IMR-90 (cell line): ENCODE measurements around the gene TPCN1. TPM values are rescaled to one million over a fixed set of nuclear protein-coding genes. Genes with fewer than 3 reads are reported as not detected.
A peak's percentile ranks its signal among the peaks of the same experiment; 100 is the strongest.

ENCODE experiments used
- ATAC-seq: fragments of 200-7000 bp; cut with Tn5 transposase; 2 replicates; pipeline ENCODE4 v1.9.1; 2020; ENCODE audit warnings: low read depth, mild to moderate bottlenecking, moderate library complexity
- BruUV-seq: library from RNA; stranded (reverse); fragments of 400-500 nt; replicated peaks from 2 replicates; lab custom pipeline; 2021; lab: Mats Ljungman, UMichigan
- CTCF ChIA-PET: fragments of 300-600 bp; formaldehyde crosslinking; extraction: SDS; loops from one replicate; lab custom pipeline; 2021; ENCODE audit warnings: antibody characterized with exemption; lab: Yijun Ruan, JAX
- POLR2A ChIA-PET: fragments of 300-600 bp; sonication (Branson Sonifier 250); formaldehyde crosslinking; loops from one replicate; lab custom pipeline; 2022; ENCODE audit warnings: antibody characterized with exemption; ENCODE audit not compliant: unreplicated experiment; lab: Charles Lee
- DNase-seq: peaks from one replicate; pipeline ENCODE4 v3.0.0; 2013
- H2AFZ ChIP-seq: replicated peaks from 2 replicates; pipeline ENCODE3; 2013; ENCODE audit warnings: low read length, mild to moderate bottlenecking; ENCODE audit not compliant: poor library complexity
- H2AK5ac ChIP-seq: 2 replicates; pipeline ENCODE4 v1.6.1; 2013; ENCODE audit warnings: low read depth, low read length, inconsistent platforms
- H2AK9ac ChIP-seq: replicated peaks from 2 replicates; pipeline ENCODE3; 2013; ENCODE audit warnings: mild to moderate bottlenecking, low read depth, low read length, moderate library complexity; ENCODE audit not compliant: poor library complexity
- H2BK120ac ChIP-seq: 2 replicates; pipeline ENCODE4 v1.6.1; 2013; ENCODE audit warnings: low read depth, low read length, inconsistent platforms
- H2BK15ac ChIP-seq: 3 replicates; pipeline ENCODE4 v1.6.1; 2013; ENCODE audit warnings: low read depth, low read length, inconsistent platforms
- H2BK20ac ChIP-seq: 2 replicates; pipeline ENCODE4 v1.6.1; 2013; ENCODE audit warnings: low read depth, mild to moderate bottlenecking, inconsistent platforms, low read length, moderate library complexity
- H2BK5ac ChIP-seq: 2 replicates; pipeline ENCODE4 v1.6.1; 2013; ENCODE audit warnings: mild to moderate bottlenecking, low read depth, low read length, inconsistent platforms; ENCODE audit not compliant: poor library complexity, severe bottlenecking
- H3K14ac ChIP-seq: replicated peaks from 2 replicates; pipeline ENCODE4 v1.6.1; 2013; ENCODE audit warnings: low read depth, low read length, inconsistent platforms
- H3K18ac ChIP-seq: 2 replicates; pipeline ENCODE4 v1.6.1; 2013; ENCODE audit warnings: low read depth, low read length, control low read depth
- H3K23ac ChIP-seq: 2 replicates; pipeline ENCODE4 v1.6.1; 2013; ENCODE audit warnings: low read depth, low read length, inconsistent platforms
- H3K27ac ChIP-seq: 2 replicates; pipeline ENCODE4 v1.5.1; 2013; ENCODE audit warnings: mild to moderate bottlenecking, control low read depth, low read length; ENCODE audit not compliant: insufficient read depth
- H3K27me3 ChIP-seq: 2 replicates; pipeline ENCODE4 v1.6.1; 2013; ENCODE audit warnings: low read length; ENCODE audit not compliant: control insufficient read depth, insufficient read depth
- H3K36me3 ChIP-seq: 2 replicates; pipeline ENCODE4 v1.6.1; 2013; ENCODE audit warnings: low read length, mixed read lengths; ENCODE audit not compliant: control insufficient read depth, insufficient read depth
- H3K4ac ChIP-seq: 2 replicates; pipeline ENCODE4 v1.6.1; 2013; ENCODE audit warnings: low read depth, low read length, inconsistent platforms
- H3K4me1 ChIP-seq: 2 replicates; pipeline ENCODE4 v1.6.1; 2013; ENCODE audit warnings: low read length, mixed read lengths; ENCODE audit not compliant: control insufficient read depth, insufficient read depth
- H3K4me2 ChIP-seq: 2 replicates; pipeline ENCODE4 v1.6.1; 2013; ENCODE audit warnings: low read depth, mild to moderate bottlenecking, control low read depth, low read length, moderate library complexity
- H3K4me3 ChIP-seq: 2 replicates; pipeline ENCODE4 v1.5.1; 2013; ENCODE audit warnings: low read depth, mild to moderate bottlenecking, control low read depth, low read length, moderate library complexity; ENCODE audit not compliant: insufficient read depth
- H3K56ac ChIP-seq: 2 replicates; pipeline ENCODE4 v1.6.1; 2013; ENCODE audit warnings: low read length, inconsistent platforms; ENCODE audit not compliant: insufficient read depth; ENCODE audit errors: extremely low read depth
- H3K79me1 ChIP-seq, 2 experiments: 2 replicates each; pipeline ENCODE4 v1.6.1; 2013; ENCODE audit warnings: low read length in 2 of 2, inconsistent platforms in 1 of 2, low read depth in 1 of 2
- H3K9ac ChIP-seq: 2 replicates; pipeline ENCODE4 v1.6.1; 2013; ENCODE audit warnings: low read depth, low read length, control low read depth
- H3K9me1 ChIP-seq: 2 replicates; pipeline ENCODE4 v1.6.1; 2013; ENCODE audit warnings: low read length, inconsistent platforms; ENCODE audit not compliant: insufficient read depth
- H3K9me3 ChIP-seq: 2 replicates; pipeline ENCODE4 v1.6.1; 2013; ENCODE audit warnings: low read length; ENCODE audit not compliant: control insufficient read depth, insufficient read depth
- H4K20me1 ChIP-seq: 2 replicates; pipeline ENCODE4 v1.6.1; 2013; ENCODE audit warnings: low read length, inconsistent platforms; ENCODE audit not compliant: insufficient read depth
- H4K5ac ChIP-seq: 2 replicates; pipeline ENCODE4 v1.6.1; 2013; ENCODE audit warnings: mild to moderate bottlenecking, low read depth, low read length, control low read depth
- H4K8ac ChIP-seq, 2 experiments: 2 replicates each; pipeline ENCODE4 v1.6.1; 2013; ENCODE audit warnings: low read depth in 2 of 2, low read length in 2 of 2, control low read depth in 1 of 2, inconsistent platforms in 1 of 2
- H4K91ac ChIP-seq: 2 replicates; pipeline ENCODE4 v1.6.1; 2013; ENCODE audit warnings: low read depth, low read length, inconsistent platforms; ENCODE audit not compliant: insufficient read depth
- BHLHE40 ChIP-seq: fragments of 150-350 bp; IDR thresholded peaks from 2 replicates; pipeline ENCODE4 v1.6.1; 2016; ENCODE audit warnings: mild to moderate bottlenecking, low read depth, low read length
- CEBPB ChIP-seq: IDR thresholded peaks from 2 replicates; pipeline ENCODE4 v1.6.1; 2012; ENCODE audit warnings: low read depth, low read length, improper control_type of control experiment
- CHD1 ChIP-seq: IDR thresholded peaks from 2 replicates; pipeline ENCODE4 v1.6.1; 2012; ENCODE audit warnings: low read depth, low read length, improper control_type of control experiment
- CTCF ChIP-seq: conservative IDR thresholded peaks from 2 replicates; pipeline ENCODE4 v1.5.1; 2012; ENCODE audit warnings: mild to moderate bottlenecking, low read depth, low read length, improper control_type of control experiment
- FOS ChIP-seq: fragments of 150-350 bp; IDR thresholded peaks from 2 replicates; pipeline ENCODE4 v1.6.1; 2016; ENCODE audit warnings: low read depth, low read length
- MAFK ChIP-seq: IDR thresholded peaks from 2 replicates; pipeline ENCODE4 v1.6.1; 2012; ENCODE audit warnings: low read depth, low read length, improper control_type of control experiment
- MAZ ChIP-seq: IDR thresholded peaks from 2 replicates; pipeline ENCODE4 v1.6.1; 2012; ENCODE audit warnings: low read depth, mild to moderate bottlenecking, low read length, improper control_type of control experiment, moderate library complexity, borderline replicate concordance
- MXI1 ChIP-seq: IDR thresholded peaks from 2 replicates; pipeline ENCODE4 v1.6.1; 2012; ENCODE audit warnings: low read depth, mild to moderate bottlenecking, low read length, moderate library complexity, borderline replicate concordance
- NFE2L2 ChIP-seq: fragments of 150-350 bp; IDR thresholded peaks from 2 replicates; pipeline ENCODE4 v1.6.1; 2016; ENCODE audit warnings: low read depth, mild to moderate bottlenecking, low read length
- POLR2A ChIP-seq: IDR thresholded peaks from 2 replicates; pipeline ENCODE4 v1.6.1; 2012; ENCODE audit warnings: mild to moderate bottlenecking, low read depth, low read length
- RAD21 ChIP-seq: IDR thresholded peaks from 2 replicates; pipeline ENCODE4 v1.6.1; 2012; ENCODE audit warnings: low read length, improper control_type of control experiment
- RCOR1 ChIP-seq: IDR thresholded peaks from 2 replicates; pipeline ENCODE4 v1.6.1; 2012; ENCODE audit warnings: mild to moderate bottlenecking, low read length, improper control_type of control experiment; ENCODE audit not compliant: insufficient replicate concordance
- RFX5 ChIP-seq: IDR thresholded peaks from 2 replicates; pipeline ENCODE4 v1.8.0; 2012; ENCODE audit warnings: low read depth, mild to moderate bottlenecking, low read length, moderate library complexity
- SMC3 ChIP-seq: fragments of 150-350 bp; IDR thresholded peaks from 2 replicates; pipeline ENCODE4 v1.6.1; 2016; ENCODE audit warnings: low read depth, mild to moderate bottlenecking, antibody characterized with exemption, low read length, moderate library complexity
- WGBS, 2 experiments: methylation state at CpG; one replicate each; pipeline versions ENCODE4 v1.1.5 to v1.1.7; 2013; ENCODE audit warnings: missing lambda C conversion rate in 2 of 2; ENCODE audit not compliant: insufficient read length in 1 of 2; ENCODE audit errors: extremely low coverage in 2 of 2; 5-methylcytosine and 5-hydroxymethylcytosine counted together
- dilution Hi-C: fragments of 300-500 bp; cut with HindIII; formaldehyde crosslinking; loops from one replicate; pipeline ENCODE4 v1.14.3; 2018; ENCODE audit warnings: low sequenced_read_pairs; ENCODE audit not compliant: unreplicated experiment
- in situ Hi-C: fragments of 300-500 bp; cut with MboI; formaldehyde crosslinking; loops from 3 replicates; pipeline ENCODE4 v1.14.3; 2019; ENCODE audit warnings: low sequenced_read_pairs, inconsistent platforms, mixed read lengths
- intact Hi-C: fragments of 100-400 bp; cut with micrococcal nuclease; formaldehyde crosslinking; loops from 2 replicates; pipeline ENCODE4 v1.10.0; 2022
- polyA plus RNA-seq, 3 experiments: library from polyadenylated mRNA; depleted of rRNA; stranded (reverse); fragments of >200 nt; gene quantifications; 2 replicates each; pipeline ENCODE4 v1.2.3, GENCODE V29; 2012; ENCODE audit warnings: low replicate concordance in 1 of 3
- total RNA-seq: library from RNA; depleted of rRNA; stranded (reverse); fragments of >200 nt; gene quantifications from 2 replicates; pipeline ENCODE4 v1.2.3, GENCODE V29; 2012
- TF ChIP-seq, protein P1 (sequence below): fragments of 150-350 bp; IDR thresholded peaks from 2 replicates; pipeline ENCODE4 v1.6.1; 2017; ENCODE audit warnings: mild to moderate bottlenecking, antibody characterized with exemption, low read length, low read depth
- TF ChIP-seq, protein P2 (sequence below): fragments of 150-350 bp; IDR thresholded peaks from 2 replicates; pipeline ENCODE4 v1.6.1; 2016; ENCODE audit warnings: low read depth, mild to moderate bottlenecking, low read length, moderate library complexity, borderline replicate concordance

TPCN1 gene
- total and polyA plus RNA-seq, 2 of the 4 experiments (the other 2 are of a cell fraction) = 2.0 to 13.2 TPM

DNA sequence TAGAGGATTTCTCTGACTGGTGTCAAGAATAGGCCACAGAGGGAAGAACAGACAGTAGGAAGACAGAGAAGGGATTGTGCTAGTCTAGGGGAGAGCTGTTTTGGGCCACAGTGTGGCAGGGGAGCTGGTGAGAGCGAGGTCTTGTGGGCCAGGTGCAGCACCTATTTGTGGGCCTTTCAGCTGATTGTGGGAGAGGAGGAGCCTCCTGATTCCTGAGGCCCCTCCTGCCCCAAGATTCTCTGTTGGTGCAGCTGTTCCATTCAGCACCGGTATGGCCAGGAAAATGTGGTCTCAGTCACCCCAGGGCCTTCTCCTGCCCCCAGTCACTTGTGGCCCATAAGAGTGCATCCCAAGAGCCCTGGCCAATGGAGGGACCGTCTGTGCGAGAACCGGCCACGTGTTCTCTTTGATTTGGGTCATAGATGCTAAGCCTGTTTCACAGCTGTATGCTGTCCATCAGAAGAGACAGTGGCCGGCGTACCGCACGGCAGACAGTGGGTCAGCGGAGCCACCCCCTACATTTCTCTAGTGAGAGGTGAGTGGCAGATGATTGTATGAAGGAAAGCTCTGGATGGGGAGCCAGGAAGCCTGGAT lies 27.7 kb downstream of the TPCN1 start:
- dilution Hi-C loops = no loop called here
- TF ChIP-seq CEBPB = no peak
- TF ChIP-seq RFX5 = no peak
- no peak for TF ChIP-seq FOS
- TF ChIP-seq, protein P1, sequence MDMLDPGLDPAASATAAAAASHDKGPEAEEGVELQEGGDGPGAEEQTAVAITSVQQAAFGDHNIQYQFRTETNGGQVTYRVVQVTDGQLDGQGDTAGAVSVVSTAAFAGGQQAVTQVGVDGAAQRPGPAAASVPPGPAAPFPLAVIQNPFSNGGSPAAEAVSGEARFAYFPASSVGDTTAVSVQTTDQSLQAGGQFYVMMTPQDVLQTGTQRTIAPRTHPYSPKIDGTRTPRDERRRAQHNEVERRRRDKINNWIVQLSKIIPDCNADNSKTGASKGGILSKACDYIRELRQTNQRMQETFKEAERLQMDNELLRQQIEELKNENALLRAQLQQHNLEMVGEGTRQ = no peak
- no peak for TF ChIP-seq POLR2A
- no peak for TF ChIP-seq MAZ
- TF ChIP-seq, protein P2, sequence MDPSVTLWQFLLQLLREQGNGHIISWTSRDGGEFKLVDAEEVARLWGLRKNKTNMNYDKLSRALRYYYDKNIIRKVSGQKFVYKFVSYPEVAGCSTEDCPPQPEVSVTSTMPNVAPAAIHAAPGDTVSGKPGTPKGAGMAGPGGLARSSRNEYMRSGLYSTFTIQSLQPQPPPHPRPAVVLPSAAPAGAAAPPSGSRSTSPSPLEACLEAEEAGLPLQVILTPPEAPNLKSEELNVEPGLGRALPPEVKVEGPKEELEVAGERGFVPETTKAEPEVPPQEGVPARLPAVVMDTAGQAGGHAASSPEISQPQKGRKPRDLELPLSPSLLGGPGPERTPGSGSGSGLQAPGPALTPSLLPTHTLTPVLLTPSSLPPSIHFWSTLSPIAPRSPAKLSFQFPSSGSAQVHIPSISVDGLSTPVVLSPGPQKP = no peak
- TF ChIP-seq SMC3 = no peak
- TF ChIP-seq BHLHE40 = no peak
- no peak for TF ChIP-seq CHD1
- no peak for TF ChIP-seq CTCF
- no peak for TF ChIP-seq MAFK
- no peak for TF ChIP-seq MXI1
- TF ChIP-seq NFE2L2 = no peak
- no peak for TF ChIP-seq RCOR1
- TF ChIP-seq RAD21 = no peak

More for the DNA sequence above, 27.7 kb downstream of the TPCN1 start:
- Histone ChIP-seq H4K20me1 (no peaks in the 10 kb centered on the region; the same call in 1 of the 2 replicates), H3K18ac (no peak overlapping the region), H2AK9ac (peak overlapping the region; percentile 50), H3K23ac (no peak overlapping the region), H3K9ac (no peak overlapping the region), H4K8ac (no peak overlapping the region), H2BK5ac (no peak overlapping the region), H3K27me3 (no peaks in the 10 kb centered on the region), H3K79me1 (peaks cover 0 to 15% of the 10 kb centered on the region in 2 experiments; a peak in 2 of 4 replicates), H2AFZ (no peak overlapping the region), H3K4ac (no peak overlapping the region), H3K9me1 (peaks cover 15% of the 10 kb centered on the region; the same call in 1 of the 2 replicates), H3K14ac (no peak overlapping the region), H2BK15ac (no peak overlapping the region), H2BK120ac (no peak overlapping the region), H3K56ac (no peak overlapping the region), H3K4me1 (peaks cover 15% of the 10 kb centered on the region), H3K27ac (no peak overlapping the region), H4K5ac (no peak overlapping the region), H3K9me3 (peaks cover 2% of the 10 kb centered on the region; the same call in 1 of the 2 replicates), H3K4me3 (no peak overlapping the region), H3K36me3 (peaks cover 1% of the 10 kb centered on the region; the same call in 1 of the 2 replicates), H2BK20ac (no peak overlapping the region), H4K91ac (no peak overlapping the region), H3K4me2 (no peak overlapping the region), H2AK5ac (peak overlapping the region; percentile 18; the same call in 1 of the 2 replicates)
- DNase-seq = no peak
- in situ Hi-C loops = no loop called here
- 100% methylated on average over 3 of the region's 11 CpGs; no CpG with 5 or more reads in 1 of the 2 experiments for WGBS, 2 experiments
- POLR2A ChIA-PET = no interaction called here
- CTCF ChIA-PET = no interaction called here
- intact Hi-C loops = no loop called here
- no TSS peak for BruUV-seq
- no peak for ATAC-seq
